DLD1 (cell line): ENCODE results near the gene MS4A8.

ENCODE experiments used
- in situ Hi-C: cut with HindIII; loops from 2 replicates; pipeline ENCODE4 v1.10.0; 2017; ENCODE audit warnings: low sequenced_read_pairs

The MS4A8 gene

DNA sequence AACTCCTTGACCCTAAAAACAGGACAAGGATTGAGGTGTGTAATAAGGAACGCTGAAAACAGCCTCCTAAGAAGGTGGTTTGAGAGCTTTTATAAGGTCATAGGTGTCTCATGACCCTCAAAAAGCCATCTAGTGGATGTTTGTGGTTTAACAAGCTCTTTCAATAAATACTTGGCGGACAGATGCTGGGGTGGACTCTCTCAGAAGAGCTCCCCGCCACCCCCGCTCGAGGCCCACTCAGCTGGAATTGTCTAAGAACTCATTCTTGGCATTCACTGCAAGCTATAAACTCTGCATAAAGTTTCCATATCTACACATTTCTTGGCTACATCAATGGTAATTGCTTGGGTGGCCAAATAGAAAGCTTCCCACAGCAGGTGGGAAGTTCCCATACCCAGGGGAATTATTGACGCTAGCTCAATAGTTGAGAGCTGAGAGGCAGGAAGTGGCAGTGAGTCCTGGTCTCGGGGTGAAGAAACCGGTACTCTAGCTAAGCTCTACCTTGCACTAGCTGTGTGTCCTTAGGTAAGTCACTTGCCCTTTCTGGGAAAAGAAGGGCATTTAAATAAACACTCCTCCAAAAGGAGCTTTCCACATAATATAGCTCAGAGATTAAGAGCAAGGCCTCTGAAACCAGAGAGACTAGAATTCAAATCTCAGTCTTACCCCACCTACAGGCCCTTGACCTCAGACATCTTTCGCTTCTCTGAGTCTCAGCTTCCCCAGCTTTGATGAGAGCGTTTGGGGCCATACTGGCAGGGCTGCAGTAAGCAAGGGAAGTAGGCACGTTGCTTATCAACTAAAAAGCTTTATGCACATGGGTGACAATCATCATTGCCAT is 63.7 kb downstream of the MS4A8 start:
- in situ Hi-C loops = no loop called here

DNA sequence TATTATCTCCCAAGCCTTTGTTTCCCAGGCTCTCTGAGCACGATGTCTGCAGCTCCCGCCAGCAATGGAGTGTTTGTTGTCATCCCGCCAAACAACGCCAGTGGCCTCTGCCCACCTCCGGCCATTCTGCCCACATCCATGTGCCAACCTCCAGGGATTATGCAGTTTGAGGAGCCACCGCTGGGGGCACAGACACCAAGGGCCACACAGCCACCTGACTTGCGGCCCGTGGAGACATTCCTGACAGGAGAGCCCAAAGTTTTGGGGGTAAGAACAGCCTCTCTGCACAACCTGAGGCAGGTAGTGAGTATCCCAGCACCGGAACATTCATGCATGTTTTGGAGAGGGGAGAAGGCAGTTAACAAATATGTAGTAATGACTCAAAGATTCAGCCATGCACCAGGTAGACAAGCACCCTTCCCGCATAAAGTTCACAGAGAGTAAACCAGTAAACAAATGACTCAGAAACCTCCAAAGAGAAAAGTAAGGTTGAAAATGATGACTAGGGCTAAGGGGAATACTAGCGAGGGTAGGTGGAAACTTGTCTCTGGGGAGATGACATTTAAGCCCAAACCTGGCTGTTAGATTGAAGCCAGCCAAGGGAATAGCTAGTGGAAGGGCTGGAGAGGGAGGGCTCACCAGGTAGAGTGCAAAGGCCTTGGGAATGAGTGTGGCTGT is 64.4 kb downstream of the MS4A8 start:
- in situ Hi-C loops = no loop called here

DNA sequence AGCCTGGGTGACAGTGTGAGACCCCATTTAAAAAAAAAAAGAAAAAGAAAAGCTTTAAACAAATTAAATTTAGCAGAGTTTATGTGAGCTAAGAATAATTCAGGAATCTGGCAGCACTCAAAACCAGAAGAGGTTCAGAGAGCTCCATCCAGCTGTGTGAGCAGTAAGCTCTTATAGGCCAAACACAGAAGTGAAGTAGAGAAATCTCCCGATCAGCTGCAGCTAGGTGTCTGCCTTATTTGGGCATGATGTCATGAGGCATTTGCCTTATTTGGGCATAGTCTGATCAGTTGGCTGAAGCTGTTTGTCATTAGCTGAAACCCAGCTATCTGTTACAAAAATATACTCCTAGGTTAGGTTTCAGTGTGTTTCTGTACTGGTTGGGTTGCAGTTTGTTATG is 65.5 kb downstream of the MS4A8 start:
- in situ Hi-C loops = no loop called here

DNA sequence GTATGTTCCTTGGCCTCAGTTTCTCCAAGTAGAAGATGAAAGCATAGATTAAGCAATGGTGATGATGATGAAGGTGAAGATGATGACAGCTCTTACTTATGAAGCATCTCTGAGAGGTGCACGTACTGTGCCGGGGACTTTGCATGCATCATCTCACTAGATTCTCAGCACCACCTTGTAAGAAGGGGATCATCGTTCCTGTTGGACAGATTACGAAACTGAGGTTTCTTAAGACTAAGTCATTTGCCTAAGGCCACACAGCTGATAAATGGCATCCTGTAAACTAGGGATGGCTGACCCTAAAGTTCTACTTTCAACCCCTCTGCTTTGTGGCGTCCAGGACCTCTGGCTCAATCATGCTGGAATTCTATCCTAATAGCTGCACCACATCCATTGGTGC is 65.9 kb downstream of the MS4A8 start:
- in situ Hi-C loops = no loop called here
